GM18502 (cell line): ENCODE measurements around the gene PRDX5.
"Not testable (repeated sequence)": the region's sequence is repeated elsewhere in the genome, so short reads cannot be mapped to it uniquely, and the experiment has no call there.

Experiments used
- ATAC-seq: cut with Tn5 transposase; IDR thresholded peaks from one replicate; pipeline ENCODE4 v1.9.1; 2021; ENCODE audit warnings: mild to moderate bottlenecking; ENCODE audit not compliant: unreplicated experiment, poor library complexity

Gene PRDX5

DNA sequence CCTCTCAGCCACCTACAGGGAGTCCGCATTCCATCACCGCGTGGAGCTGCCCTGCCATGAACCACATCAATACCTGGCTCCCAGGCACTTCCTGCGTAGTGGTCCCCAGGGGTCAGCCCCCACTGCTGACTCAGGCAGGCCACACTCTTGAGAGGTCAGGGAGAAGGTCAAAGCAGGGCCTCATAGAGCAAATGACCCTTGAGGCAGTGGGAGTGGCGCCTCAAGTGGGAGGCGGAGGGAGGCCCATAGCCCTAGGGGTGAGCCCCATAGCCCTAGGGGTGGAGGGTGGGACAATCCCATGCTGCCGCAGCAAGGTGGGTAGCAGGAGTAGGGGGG lies 5.0 kb downstream of the PRDX5 start:
- no peak for ATAC-seq

GRCh38 chr11:64323373-64323772 lies 5.5 kb downstream of the PRDX5 start:
- no peak for ATAC-seq

- ATAC-seq, result not testable (repeated sequence)
Observed at GRCh38 chr11:64323984-64324383, 6.1 kb downstream of the PRDX5 start.

DNA sequence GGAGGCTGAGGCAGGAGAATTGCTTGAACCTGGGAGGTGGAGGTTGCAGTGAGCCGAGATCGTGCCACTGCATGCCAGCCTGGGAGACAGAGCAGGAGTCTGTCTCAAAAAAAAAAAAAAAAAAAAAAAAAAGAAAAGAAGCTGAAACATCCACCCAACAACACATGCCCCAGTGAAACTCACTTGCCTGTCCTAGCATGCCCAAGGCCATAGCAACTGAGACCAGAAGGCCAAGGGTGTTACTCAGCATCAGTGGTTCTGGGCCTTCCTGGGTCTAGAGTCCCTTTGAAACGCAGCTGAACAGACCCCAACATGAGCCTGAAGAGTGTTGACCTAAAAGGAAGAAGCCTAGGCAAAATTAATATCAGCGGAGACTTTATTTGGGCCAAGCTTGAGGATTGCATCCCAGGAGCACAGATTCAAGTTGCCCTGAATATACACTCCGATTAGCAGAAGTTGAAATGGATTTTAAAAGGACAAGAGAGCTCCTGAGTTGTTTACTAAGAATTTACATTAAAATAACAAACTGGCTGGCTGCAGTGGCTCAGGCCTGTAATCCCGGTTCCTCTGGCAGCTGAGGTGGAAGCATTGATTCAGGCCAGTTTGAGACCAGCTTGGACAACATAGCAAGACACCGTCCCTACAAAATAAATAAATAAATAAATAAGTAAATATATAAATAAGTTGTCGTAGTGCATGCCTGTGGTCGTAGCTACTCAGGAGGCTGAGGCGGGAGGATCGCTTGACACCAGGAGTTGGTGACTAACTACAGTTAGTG lies 7.0 kb downstream of the PRDX5 start:
- ATAC-seq, result no peak

DNA sequence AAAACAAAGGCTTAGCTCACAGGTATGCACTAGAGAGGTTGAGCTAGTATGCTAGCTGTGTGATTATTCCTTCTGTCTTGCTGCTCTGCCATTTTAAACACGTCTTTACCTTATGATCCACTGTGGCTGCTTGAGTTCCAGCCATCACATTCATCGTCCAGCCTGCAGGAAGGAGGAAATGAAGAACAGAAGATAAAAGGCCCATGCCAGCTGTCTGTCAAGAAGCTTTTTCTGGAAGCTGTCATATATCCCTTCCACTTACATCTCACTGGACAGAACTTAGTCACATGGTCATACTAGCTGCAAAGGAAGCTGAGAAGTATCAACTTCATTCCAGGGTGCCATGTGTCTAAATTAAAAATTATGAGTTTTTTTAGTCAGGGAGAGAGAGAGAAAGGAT lies 9.5 kb downstream of the PRDX5 start:
- no peak for ATAC-seq

GRCh38 chr11:64327993-64328392 lies 10.1 kb downstream of the PRDX5 start:
- no peak for ATAC-seq

- ATAC-seq, result no peak
Observed at GRCh38 chr11:64330888-64331287, 13.0 kb downstream of the PRDX5 start.

- ATAC-seq, result peak; percentile 46
Observed at GRCh38 chr11:64331569-64332371, 13.8 kb downstream of the PRDX5 start.

DNA sequence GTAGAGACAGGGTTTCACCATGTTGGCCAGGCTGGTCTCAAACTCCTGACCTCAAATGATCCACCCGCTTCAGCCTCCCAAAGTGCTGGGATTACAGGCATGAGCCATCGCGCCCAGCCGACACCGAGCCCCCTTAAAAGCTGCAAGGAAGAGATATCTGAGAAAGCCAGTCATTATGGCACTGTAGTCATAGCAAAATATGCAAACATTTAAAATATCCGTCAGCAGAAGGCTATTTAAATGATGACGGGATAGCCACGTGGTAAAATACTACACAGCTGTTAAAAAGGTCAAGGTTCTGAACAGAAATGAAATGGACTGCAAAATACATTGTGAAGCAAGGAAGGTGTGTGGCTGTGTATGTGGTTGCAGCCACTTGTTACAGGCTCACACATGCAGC lies 15.6 kb downstream of the PRDX5 start:
- ATAC-seq, result no peak

DNA sequence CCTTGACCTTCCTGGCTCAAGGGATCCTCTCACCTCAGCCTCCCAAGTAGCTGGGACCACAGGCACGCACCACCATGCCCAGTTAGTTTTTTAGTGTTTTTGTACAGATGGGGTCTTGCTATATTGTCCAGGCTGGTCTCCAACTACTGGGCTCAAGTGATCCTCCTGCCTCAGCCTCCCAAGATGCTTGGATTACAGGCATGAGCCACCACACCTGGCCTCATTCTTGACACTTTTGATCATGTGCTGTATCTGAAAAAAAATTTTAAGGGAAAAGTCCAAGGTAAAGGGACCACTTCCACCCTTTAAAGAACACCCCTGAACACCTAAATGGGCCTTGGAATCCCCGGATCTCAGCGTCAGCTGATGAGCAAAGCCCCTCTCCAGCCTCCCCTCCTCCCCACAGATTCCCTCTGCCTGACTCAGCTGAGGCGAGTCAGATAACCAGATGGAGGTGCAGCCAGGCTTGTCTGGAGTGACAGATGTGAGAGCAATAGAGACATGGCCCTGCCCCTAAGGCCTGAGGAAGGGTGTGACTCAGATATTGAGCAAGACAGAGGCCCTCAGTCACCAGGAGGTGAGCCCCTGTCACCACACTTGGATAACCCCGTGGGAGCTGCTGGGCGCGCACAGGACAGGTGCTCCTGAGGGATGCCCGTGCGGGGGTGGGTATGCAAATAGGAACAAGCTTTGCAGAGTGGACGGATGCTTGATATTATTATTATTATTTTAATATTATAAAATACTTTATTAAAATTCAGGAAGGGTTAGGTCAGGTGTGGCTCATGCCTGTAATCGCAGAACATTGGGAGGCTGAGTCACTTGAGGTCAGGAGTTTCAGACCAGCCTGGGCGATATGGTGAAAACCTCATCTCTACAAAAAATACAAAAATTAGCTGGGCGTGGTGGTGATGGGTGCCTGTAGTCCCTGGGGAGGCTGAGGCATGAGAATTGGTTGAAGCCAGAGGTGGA lies 17.1 kb downstream of the PRDX5 start:
- ATAC-seq, result peak; percentile 78

DNA sequence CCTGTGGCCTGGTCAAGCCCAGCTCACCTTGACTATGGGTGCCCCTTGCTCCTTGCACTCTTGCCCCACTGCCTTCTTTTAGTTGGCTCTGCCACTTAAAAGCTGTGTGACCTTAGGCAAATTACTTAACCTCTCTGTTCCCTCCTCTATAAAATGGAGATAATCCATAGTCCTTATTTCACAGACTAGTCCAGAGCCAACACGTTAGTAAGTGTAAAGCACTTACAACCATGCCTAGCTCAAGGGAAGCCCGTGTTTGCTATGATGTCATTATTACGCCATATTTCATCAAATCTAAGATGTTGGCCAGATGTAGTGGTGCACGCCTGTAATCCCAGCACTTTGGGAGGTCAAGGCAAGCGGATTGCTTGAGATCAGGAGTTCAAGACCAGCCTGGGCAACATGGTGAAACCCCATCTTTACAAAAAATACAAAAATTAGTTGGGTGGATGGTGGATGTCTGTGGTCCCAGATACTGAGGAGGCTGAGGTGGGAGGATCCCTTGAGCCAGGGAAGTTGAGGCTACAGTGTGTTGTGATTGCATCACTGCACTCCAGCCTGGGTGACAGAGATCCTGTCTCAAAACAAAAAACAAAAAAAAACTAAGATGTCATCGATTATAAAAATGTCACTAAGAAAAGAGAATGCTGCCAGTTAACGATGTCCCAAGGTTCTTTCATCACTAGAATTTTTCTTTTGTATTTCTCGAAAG lies 19.8 kb downstream of the PRDX5 start:
- no peak for ATAC-seq

DNA sequence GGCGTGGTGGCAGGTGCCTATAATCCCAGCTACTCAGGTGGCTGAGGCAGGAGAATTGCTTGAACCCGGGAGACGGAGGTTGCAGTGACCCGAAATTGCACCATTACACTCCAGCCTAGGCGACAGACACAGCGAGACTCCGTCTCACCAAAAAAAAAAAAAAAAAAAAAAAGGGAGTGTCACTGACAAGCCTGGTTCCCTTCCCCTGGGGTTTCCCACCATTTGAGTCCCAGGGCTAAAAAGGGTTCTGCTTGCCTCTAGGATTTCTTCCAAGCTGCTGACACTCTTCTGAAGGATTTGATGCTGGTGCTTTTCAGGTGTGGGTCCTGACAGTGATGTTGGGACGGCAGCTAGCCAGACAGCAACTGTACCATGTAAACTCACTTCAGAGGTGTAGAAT lies 20.8 kb downstream of the PRDX5 start:
- no peak for ATAC-seq

DNA sequence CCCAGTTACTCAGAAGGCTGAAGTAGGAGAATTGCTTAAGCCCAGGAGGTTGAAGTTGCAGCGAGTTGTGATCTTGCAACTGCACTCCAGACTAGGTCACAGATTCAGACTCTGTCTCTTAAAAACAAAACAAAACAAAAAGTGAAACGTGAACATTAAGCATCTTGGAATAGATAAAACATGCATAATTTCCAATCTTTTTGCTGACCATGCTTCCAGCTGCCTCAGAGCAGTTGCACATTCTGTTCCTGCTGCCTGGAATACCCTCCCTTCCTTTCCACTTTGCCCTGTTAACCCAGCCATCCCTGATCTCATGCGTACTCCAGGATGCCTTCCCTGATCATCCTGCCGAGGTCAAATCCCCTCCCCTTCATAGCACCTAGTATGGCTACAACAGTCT lies 21.4 kb downstream of the PRDX5 start:
- ATAC-seq, result no peak

DNA sequence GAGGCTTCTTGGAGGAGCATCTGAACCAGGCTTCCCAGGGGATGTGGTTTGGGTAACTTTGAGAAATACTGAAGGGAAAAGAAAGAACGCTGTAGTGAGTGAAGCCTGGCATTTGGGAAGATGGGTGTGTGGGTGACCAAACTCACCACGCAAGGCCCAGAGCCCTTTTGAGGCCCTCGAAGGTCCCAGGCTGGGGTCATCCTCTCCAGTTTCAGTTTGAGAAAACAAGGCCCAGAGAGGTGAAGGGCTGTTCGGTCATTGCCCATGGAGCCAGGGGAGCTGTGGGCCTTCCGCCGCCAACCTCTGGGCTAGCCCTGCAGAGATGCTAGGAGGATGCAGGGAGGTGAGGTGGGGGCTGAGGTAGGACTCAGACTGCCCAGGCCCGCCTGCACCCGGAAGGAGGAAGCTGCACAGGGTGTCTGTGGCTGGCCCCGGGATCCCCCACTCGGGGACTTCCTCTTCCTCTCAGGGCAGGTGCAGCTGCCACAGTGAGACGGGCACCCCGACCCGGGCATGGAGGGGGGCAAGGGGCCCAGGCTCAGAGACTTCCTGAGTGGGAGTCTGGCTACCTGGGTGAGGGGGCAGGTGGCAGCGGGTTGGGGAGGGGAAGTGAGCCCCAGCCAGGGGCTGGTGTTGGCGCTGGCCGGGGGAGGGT lies 22.0 kb downstream of the PRDX5 start, which contains the start of gene CCDC88B:
Gene CCDC88B, plus strand, starts transcription at position 451 of the 655 bp plus-strand sequence. Its CDS starts 63 bp downstream, at position 514.
- peak; percentile 47 for ATAC-seq

DNA sequence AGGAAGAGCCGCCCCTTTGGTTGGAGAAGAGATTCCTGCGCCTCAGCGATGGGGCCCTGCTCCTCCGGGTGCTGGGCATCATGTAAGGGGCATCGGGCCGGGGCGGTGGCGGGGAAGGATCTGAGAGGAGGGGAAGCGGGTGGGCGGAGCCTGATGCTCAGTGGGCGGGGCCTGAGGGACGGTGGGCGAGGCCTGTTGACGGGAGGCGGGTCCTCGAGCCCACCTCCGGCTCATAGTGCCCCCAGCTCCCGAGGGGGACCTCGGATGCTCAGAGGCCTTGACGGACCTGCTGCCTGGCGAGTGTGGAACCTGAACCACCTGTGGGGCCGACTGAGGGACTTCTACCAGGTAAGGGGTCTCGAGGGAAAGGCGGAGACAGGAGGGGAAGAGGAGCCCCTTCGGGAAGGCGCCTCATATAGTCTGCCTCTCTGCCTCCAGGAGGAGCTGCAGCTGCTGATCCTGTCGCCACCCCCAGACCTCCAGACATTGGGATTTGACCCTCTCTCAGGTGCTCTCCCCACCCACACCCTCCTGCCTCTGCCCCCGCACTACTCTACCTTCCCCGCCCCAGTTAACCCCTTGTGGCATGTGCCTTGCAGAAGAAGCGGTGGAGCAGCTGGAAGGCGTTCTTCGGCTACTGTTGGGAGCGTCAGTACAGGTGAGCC lies 22.9 kb downstream of the PRDX5 start:
- ATAC-seq, result no peak

DNA sequence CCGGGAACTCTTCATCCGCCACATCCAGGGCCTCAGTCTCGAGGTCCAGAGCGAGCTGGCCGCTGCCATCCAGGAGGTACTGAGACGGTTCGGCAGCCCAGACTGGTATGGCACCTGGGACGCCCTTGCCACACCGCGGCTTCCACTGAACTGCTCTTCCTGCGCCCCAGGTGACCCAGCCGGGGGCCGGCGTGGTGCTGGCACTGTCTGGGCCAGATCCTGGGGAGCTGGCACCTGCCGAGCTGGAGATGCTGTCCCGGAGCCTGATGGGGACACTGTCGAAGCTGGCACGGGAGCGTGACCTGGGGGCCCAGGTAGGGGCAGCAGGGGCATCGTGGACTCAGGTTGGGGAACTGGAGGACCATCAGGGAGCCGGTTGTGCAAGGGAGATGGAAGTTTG lies 23.5 kb downstream of the PRDX5 start:
- no peak for ATAC-seq

DNA sequence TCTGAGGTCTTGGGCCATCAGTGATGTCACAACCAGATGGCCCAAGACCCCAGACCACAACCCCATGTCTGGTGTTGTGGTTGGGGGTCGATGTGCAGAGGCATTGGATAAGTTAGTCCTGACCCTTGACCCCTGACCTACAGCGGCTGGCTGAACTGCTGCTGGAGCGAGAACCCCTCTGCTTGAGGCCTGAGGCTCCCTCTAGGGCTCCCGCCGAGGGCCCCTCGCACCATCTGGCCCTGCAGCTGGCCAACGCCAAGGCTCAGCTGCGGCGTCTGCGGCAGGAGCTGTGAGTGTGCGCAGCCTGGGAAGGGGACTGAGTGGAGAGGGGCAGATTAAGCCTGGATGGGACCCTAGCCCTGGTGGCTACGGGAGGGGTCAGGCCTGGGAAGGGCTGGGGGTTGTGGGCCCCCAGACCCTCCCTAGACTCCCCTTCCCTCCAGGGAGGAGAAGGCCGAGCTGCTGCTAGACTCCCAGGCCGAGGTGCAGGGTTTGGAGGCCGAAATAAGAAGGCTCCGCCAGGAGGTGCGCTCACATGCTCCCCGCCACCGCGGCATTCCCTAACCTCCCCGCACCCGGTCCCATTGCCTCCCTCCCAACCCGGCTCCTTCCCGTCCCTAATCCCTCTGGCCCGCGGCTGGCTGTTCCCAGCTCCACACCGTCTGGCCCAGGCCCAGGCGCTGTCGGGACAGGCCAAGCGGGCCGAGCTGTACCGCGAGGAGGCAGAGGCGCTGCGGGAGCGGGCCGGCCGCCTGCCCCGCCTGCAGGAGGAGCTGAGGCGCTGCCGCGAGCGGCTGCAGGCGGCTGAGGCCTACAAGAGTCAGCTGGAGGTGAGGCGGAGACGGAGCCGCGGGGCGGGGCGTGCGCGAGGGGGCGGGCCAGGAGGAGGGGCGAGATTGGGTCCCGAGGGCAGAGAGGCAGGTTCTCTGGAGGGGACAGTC lies 24.2 kb downstream of the PRDX5 start:
- peak; percentile 58 for ATAC-seq
